Adrenal gland (tissue), 5 donors: Measurements from ENCODE around the gene SCAPER.

Experiments
- CTCF ChIP-seq, 6 experiments: fragments of 450-650 bp in 4 of 6; fragments of 200-600 bp in 2 of 6; sonication (generic) in 1 of 6; IDR thresholded peaks; 1 replicate in 5 of 6; 2 replicates in 1 of 6; pipeline versions ENCODE4 v1.5.1 to v1.8.0; 2016 to 2021; ENCODE audit warnings: antibody characterized with exemption in 6 of 6, mild to moderate bottlenecking in 2 of 6, moderate library complexity in 1 of 6
- POLR2A ChIP-seq, 2 donors: fragments of 450-650 bp; IDR thresholded peaks; one replicate each; pipeline ENCODE4 v1.6.1; 2017; ENCODE audit warnings: antibody characterized with exemption in 2 of 2, mild to moderate bottlenecking in 2 of 2, moderate library complexity in 1 of 2
- donor health status: DM: no; HTN: no; CAD: no.

- TF ChIP-seq CTCF (IDR thresholded peaks at IDR 0.05) (no peak), POLR2A (IDR thresholded peaks at IDR 0.05) (no peak)
Observed at GRCh38 chr15:76325704-76326103, 579.4 kb downstream of the SCAPER start.
